NCI-H345 (cell line): Measurements from ENCODE around the gene SLC39A12.

Source experiments
- DNase-seq: peaks from one replicate; lab custom pipeline; 2025; lab: John Stamatoyannopoulos, UW

The SLC39A12 gene

DNA sequence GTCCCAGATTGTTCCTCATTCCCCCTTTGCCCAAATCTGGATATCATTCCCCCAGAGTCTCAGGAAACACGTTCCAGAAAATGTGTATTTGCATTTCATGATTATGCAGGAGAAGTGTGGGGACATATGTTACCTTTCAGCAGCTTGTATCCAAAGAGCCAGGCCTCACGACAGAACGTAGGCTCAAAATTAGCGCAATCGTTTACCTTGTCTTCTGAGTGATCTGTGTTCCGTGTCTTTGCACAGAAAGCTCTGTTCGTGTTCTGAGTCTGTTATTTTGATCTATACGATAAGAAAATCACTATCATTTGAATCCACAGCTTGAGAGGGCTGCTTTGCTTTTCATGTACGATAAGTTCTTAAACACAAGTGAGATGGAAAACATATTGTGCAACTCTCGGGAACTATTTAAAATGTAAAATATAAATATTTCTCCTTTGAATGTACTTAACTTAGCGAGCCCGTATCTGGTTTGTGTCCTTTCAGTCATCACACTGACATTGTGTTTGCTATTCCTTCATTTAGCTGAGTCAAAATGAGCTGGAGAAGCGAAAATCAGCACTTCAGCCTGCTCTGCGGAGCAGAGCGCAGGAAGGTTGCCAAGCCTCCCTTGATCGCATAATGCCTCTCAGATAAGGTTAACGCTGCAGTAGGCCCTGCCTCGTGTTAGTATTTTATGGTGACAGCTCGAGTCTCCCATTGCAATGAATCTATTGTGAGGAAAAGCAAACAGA lies 108.3 kb downstream of the SLC39A12 start:
- no peak for DNase-seq

- DNase-seq = no peak
Observed at GRCh38 chr10:18066947-18067346, 115.2 kb downstream of the SLC39A12 start.

DNA sequence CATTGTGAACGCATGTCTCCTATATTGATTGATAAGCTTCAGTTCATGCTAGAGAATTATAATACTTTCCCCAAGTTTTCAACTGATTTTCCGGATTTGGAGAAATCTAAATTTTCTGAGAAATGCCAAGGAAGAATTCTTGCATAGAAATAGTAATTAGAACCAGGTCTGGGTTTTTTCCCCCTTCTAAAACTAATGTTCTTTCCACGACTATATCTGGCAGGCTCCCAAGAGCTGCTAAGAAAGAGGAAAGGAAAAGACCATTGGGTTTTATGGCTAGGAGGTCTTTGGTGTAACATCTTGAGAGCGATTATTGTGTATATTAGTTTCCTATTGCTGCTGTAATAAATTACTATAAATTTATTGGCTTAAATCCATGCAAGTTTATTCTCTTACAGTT lies 116.7 kb downstream of the SLC39A12 start:
- DNase-seq = no peak

DNA sequence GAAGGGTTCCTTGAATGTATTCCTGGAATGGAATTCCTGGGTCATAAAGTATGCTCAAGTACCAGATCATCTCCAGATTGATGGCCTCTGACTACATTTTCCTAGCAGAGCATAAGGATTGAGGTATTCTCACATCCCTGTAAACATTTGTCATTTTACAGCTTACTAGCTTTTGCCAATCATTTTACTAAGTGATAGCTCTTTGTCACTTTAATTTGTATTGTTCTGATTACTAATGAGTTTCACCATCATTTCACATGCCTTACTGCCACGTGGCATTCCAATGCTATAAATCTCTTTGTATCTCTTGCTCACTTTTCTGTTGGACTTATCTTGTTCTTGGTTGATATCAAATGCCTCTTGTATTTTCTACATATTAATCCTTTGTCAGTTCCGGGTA lies 119.9 kb downstream of the SLC39A12 start:
- no peak for DNase-seq

DNA sequence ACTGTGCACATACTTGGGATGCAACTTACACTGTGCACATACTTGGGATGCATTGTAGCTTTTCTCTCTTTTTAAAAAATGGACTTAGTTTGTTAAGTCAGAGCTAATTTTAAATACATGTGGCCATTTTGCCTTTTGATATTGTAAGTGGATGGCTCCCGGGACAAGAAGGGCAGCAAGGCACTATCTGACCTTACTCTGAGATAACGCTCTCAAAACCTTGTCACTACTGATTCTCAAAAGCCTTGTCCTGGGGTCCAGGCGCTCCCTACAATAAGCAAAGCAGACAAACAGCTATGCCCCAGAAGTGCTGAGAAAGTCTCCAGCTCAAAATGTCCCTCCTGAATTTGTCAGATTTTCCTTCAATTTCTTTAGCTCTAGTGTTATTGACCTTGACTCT lies 121.6 kb downstream of the SLC39A12 start:
- no peak for DNase-seq

DNA sequence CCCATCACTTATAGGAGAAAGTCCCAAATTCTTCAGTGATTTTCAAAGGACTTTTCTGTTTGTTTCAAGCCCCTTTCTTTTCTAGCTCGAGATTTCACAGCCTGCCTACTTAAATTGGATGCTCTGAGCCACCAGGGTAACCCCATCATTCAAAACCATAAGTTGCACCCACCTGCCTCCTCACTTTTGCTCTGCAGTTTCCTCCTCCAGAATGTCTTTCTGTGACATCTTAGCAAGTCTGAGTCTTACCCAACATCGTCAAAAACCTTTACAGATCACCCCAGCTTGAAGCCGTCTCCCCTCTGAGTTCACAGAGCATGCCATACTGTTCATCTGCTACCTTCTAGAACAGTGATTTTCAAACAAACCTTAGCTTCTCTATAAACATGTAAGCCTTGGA lies 124.2 kb downstream of the SLC39A12 start:
- DNase-seq = no peak

DNA sequence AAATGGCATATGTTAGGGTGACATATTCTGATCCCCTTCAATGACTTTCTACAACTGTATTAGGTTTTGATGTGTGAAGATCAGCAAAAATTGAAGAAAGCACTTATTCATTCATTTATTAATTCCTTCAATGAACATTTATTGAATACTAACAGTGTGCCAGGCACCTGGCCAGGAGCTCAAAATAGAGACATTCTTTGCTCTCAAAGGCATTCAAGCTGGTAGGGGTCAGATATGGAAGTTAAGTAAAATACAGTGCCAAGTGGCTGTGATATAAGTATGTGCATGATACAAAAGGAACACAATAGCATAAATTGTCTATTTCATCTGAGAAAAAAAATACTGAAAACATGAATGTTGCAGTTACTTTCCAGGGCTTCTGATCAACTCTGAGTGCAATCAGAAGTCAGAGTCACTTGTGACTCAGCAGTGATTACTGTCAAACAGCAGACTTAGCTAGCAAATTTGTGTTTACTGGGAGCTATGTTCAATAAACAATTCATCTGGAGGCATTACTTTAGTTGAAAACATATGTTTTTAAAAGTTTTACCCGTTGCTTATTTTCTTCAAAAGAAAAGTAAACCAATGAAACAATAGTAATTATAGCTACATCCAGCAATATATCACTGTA lies 128.1 kb downstream of the SLC39A12 start:
- no peak for DNase-seq

GRCh38 chr10:18082381-18082780 lies 130.7 kb downstream of the SLC39A12 start:
- DNase-seq = no peak

DNA sequence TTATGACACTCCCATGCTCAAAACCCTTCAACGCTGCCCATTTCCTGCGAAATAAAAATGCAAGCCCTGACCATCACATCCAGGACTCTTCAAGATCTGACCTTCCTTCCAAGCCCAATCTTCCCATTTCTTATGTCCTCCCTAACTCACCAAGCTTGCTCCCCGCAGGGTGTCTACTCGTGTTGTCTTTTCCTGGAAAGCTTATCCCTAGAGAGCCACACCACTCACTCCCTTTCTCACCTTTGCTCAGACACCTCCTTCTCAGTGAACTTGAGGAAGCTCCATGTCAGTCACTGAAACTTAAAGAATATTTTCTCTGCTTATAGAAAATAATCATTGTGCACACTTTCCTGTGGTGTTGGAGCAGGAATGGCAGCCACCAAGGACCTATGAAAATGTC lies 134.1 kb downstream of the SLC39A12 start:
- DNase-seq = no peak

DNA sequence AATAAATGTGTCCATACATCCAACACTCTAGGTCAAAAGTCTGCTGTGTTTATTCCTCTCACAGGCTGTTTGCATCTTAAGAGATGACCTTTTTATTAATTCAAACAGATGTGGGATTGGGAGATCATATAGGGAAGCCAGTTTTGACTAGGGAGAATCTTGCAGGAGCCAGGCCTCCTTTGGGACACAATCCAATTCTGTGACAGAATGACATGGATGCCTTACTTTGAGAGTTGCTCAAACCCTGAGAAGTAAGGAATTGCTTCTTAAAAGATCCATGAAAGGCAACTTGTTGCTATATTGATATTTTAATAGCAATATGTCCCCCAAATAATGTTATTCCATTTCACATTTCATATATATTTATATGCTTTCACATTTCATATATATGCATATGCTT lies 135.0 kb downstream of the SLC39A12 start:
- no peak for DNase-seq

- no peak for DNase-seq
Observed at GRCh38 chr10:18087355-18087754, 135.6 kb downstream of the SLC39A12 start.
